CD14-positive monocyte (primary cell): ENCODE data around the gene GNPAT. TPM values are rescaled to one million over a fixed set of nuclear protein-coding genes. Genes with fewer than 3 reads are reported as not detected.

Experiments
- DNase-seq, 3 donors: peaks; one replicate each; pipeline ENCODE4 v3.0.0-alpha.2; 2011 to 2022
- H2AFZ ChIP-seq: 2 replicates; pipeline ENCODE4 v1.6.0; 2012; ENCODE audit warnings: mild to moderate bottlenecking, low read depth, low read length, inconsistent platforms; ENCODE audit not compliant: insufficient read depth, poor library complexity, severe bottlenecking
- H3K27ac ChIP-seq, 2 donors: 1 replicate in 1 of 2; 2 replicates in 1 of 2; pipeline ENCODE4 v1.5.1; 2012 to 2013; ENCODE audit warnings: low read length in 2 of 2, control low read depth in 1 of 2, inconsistent platforms in 1 of 2, low read depth in 1 of 2, mild to moderate bottlenecking in 1 of 2
- H3K27me3 ChIP-seq, 2 donors: one replicate each; pipeline versions ENCODE4 v1.6.0 to v1.6.1; 2011 to 2013; ENCODE audit warnings: low read length in 2 of 2; ENCODE audit not compliant: control insufficient read depth in 2 of 2, insufficient read depth in 2 of 2
- H3K36me3 ChIP-seq, 2 donors: replicated peaks in 1 of 2; 1 replicate in 1 of 2; 2 replicates in 1 of 2; pipeline versions ENCODE4 v1.5.1 to v1.6.1; 2012 to 2013; ENCODE audit warnings: low read length in 2 of 2, control low read depth in 1 of 2, inconsistent platforms in 1 of 2, mild to moderate bottlenecking in 1 of 2; ENCODE audit not compliant: insufficient read depth in 2 of 2, control insufficient read depth in 1 of 2
- H3K4me1 ChIP-seq, 2 donors: 1 replicate in 1 of 2; 2 replicates in 1 of 2; pipeline versions ENCODE4 v1.5.1 to v1.6.1; 2012 to 2013; ENCODE audit warnings: low read length in 2 of 2, control low read depth in 1 of 2, inconsistent platforms in 1 of 2, mild to moderate bottlenecking in 1 of 2, moderate library complexity in 1 of 2; ENCODE audit not compliant: insufficient read depth in 2 of 2, control insufficient read depth in 1 of 2
- H3K4me2 ChIP-seq: replicated peaks from 2 replicates; pipeline ENCODE3; 2012; ENCODE audit warnings: low read length, moderate library complexity, mild to moderate bottlenecking; ENCODE audit not compliant: poor library complexity, severe bottlenecking; ENCODE audit errors: extremely low read depth
- H3K4me3 ChIP-seq, 3 experiments: fragments of 200-600 bp in 1 of 3; sonication (generic) in 1 of 3; replicated peaks in 1 of 3; 1 replicate in 2 of 3; 2 replicates in 1 of 3; pipeline ENCODE4 v1.5.1; 2011 to 2013; ENCODE audit warnings: low read length in 3 of 3, mild to moderate bottlenecking in 3 of 3, control low read depth in 2 of 3, low read depth in 2 of 3, inconsistent platforms in 1 of 3, moderate library complexity in 1 of 3
- H3K79me2 ChIP-seq: 2 replicates; pipeline ENCODE4 v1.6.0; 2012; ENCODE audit warnings: mild to moderate bottlenecking, control low read depth, inconsistent platforms, low read length, moderate library complexity; ENCODE audit not compliant: insufficient read depth
- H3K9ac ChIP-seq: 2 replicates; pipeline ENCODE4 v1.6.0; 2017; ENCODE audit warnings: low read length, mild to moderate bottlenecking; ENCODE audit not compliant: insufficient read depth, poor library complexity, severe bottlenecking
- H3K9me3 ChIP-seq, 2 donors: replicated peaks in 1 of 2; 1 replicate in 1 of 2; 2 replicates in 1 of 2; pipeline versions ENCODE4 v1.5.1 to v1.6.1; 2012 to 2013; ENCODE audit warnings: low read length in 2 of 2, control low read depth in 1 of 2; ENCODE audit not compliant: control insufficient read depth in 1 of 2, insufficient read depth in 1 of 2
- H4K20me1 ChIP-seq: 2 replicates; pipeline ENCODE4 v1.6.0; 2012; ENCODE audit warnings: mild to moderate bottlenecking, low read length, control low read depth, moderate library complexity; ENCODE audit not compliant: insufficient read depth
- H3K27ac Mint-ChIP-seq, 7 donors: one replicate each; pipeline ENCODE4 v1.8.0; 2020; ENCODE audit warnings: mild to moderate bottlenecking in 7 of 7, mixed read lengths in 7 of 7, moderate library complexity in 6 of 7, inconsistent platforms in 2 of 7
- H3K27me3 Mint-ChIP-seq, 3 donors: one replicate each; pipeline ENCODE4 v1.8.0; 2021 to 2022; ENCODE audit warnings: low read depth in 3 of 3, mild to moderate bottlenecking in 3 of 3, mixed read lengths in 3 of 3, moderate library complexity in 3 of 3, inconsistent platforms in 1 of 3
- H3K36me3 Mint-ChIP-seq, 2 donors: one replicate each; pipeline ENCODE4 v1.8.0; 2020; ENCODE audit warnings: mixed read lengths in 2 of 2, inconsistent platforms in 1 of 2, mild to moderate bottlenecking in 1 of 2
- H3K4me1 Mint-ChIP-seq: one replicate; pipeline ENCODE4 v1.8.0; 2020; ENCODE audit warnings: mild to moderate bottlenecking, mixed read lengths
- H3K4me3 Mint-ChIP-seq, 2 donors: one replicate each; pipeline ENCODE4 v1.8.0; 2020; ENCODE audit warnings: mild to moderate bottlenecking in 2 of 2, mixed read lengths in 2 of 2, moderate library complexity in 1 of 2
- H3K9me3 Mint-ChIP-seq, 7 donors: one replicate each; pipeline ENCODE4 v1.8.0; 2020 to 2022; ENCODE audit warnings: mixed read lengths in 7 of 7, mild to moderate bottlenecking in 6 of 7, moderate library complexity in 6 of 7, inconsistent platforms in 2 of 7
- CTCF ChIP-seq: fragments of 200-600 bp; IDR thresholded peaks from one replicate; pipeline ENCODE4 v1.8.0; 2022; ENCODE audit warnings: antibody characterized with exemption, mild to moderate bottlenecking
- WGBS: methylation state at CpG from one replicate; pipeline ENCODE4 v1.1.5; 2013; ENCODE audit warnings: missing lambda C conversion rate; ENCODE audit not compliant: insufficient coverage; 5-methylcytosine and 5-hydroxymethylcytosine counted together
- intact Hi-C, 2 donors: fragments of 100-400 bp; cut with micrococcal nuclease; formaldehyde crosslinking; loops; one replicate each; pipeline versions ENCODE4 v1.15.0 to v1.15.1; 2023
- polyA plus RNA-seq, 3 donors: library from polyadenylated mRNA; depleted of rRNA in 1 of 3; unstranded in 2 of 3; stranded (reverse) in 1 of 3; fragments of 300-500 nt in 2 of 3; fragments of >200 nt in 1 of 3; fragmentation: Illumina TruSeq in 2 of 3; gene quantifications; 1 replicate in 2 of 3; 2 replicates in 1 of 3; pipeline ENCODE4 v1.2.3, GENCODE V29; 2012 to 2021

Gene GNPAT
- polyA plus RNA-seq, 3 donors, result 20.8 to 40.3 (median 34.8) TPM

- H3K27ac Mint-ChIP-seq, result no peak overlapping the region
- no peak overlapping the region for H3K4me3 Mint-ChIP-seq
Observed at GRCh38 chr1:231217056-231217455, 24.0 kb upstream of the GNPAT start.

GRCh38 chr1:231218078-231218477 is 22.9 kb upstream of the GNPAT start:
- Histone ChIP-seq H3K27ac (no peak overlapping the region), H3K79me2 (no peaks in the 10 kb centered on the region), H3K36me3 (peaks cover 2 to 8% of the 10 kb centered on the region in 2 donors), H3K9ac (no peak overlapping the region), H2AFZ (no peak overlapping the region), H3K27me3 (no peaks in the 10 kb centered on the region), H3K9me3 (no peaks in the 10 kb centered on the region), H4K20me1 (no peaks in the 10 kb centered on the region), H3K4me2 (no peak overlapping the region), H3K4me3 (no peak overlapping the region), H3K4me1 (no peaks in the 10 kb centered on the region)
- Mint-ChIP-seq H3K36me3 (peaks cover 5 to 9% of the 10 kb centered on the region in 2 donors), H3K4me1 (no peaks in the 10 kb centered on the region), H3K9me3 (no peaks in the 10 kb centered on the region), H3K27ac (no peak overlapping the region), H3K4me3 (no peak overlapping the region), H3K27me3 (peaks cover 5 to 14% (median 7%) of the 10 kb centered on the region in 3 donors)
- intact Hi-C loops, result no loop called here
- TF ChIP-seq CTCF, result no peak
- DNase-seq, result no peak
- 89% methylated on average over 3 of the region's 6 CpGs for WGBS

More at GRCh38 chr1:231217056-231217455, 24.0 kb upstream of the GNPAT start:
- no peaks in the 10 kb centered on the region for H3K4me1 ChIP-seq
- no peak overlapping the region for H3K4me2 ChIP-seq
- H3K27me3 ChIP-seq, result peaks cover 0 to under 1% of the 10 kb centered on the region in 2 donors
- intact Hi-C loops, result no loop called here
- no peaks in the 10 kb centered on the region for H3K36me3 ChIP-seq
- DNase-seq, result no peak
- H3K9ac ChIP-seq, result no peak overlapping the region
- no peak overlapping the region for H2AFZ ChIP-seq
- H3K79me2 ChIP-seq, result no peaks in the 10 kb centered on the region
- no peak overlapping the region for H3K4me3 ChIP-seq
- H3K9me3 ChIP-seq, result no peaks in the 10 kb centered on the region
- H3K4me1 Mint-ChIP-seq, result no peaks in the 10 kb centered on the region
- no peaks in the 10 kb centered on the region for H3K9me3 Mint-ChIP-seq
- WGBS, result 97% methylated on average over 10 of the region's 11 CpGs
- H4K20me1 ChIP-seq, result no peaks in the 10 kb centered on the region
- H3K27me3 Mint-ChIP-seq, result peaks cover 7 to 14% (median 11%) of the 10 kb centered on the region in 3 donors
- TF ChIP-seq CTCF, result no peak
- H3K27ac ChIP-seq, result no peak overlapping the region
- no peaks in the 10 kb centered on the region for H3K36me3 Mint-ChIP-seq
